Kidney (tissue), 14 donors: ENCODE data around the gene RHBDD3. TPM values are rescaled to one million over a fixed set of nuclear protein-coding genes. Genes with fewer than 3 reads are reported as not detected.

Experiments
- DNase-seq, 5 donors: peaks; one replicate each; pipeline ENCODE4 v3.0.0-alpha.2; 2013 to 2020
- FAIRE-seq: peaks from 2 replicates; lab custom pipeline; 2012; peaks lifted over from hg19 to GRCh38; lab: Jason Lieb, UNC
- H3K27ac ChIP-seq, 2 donors: one replicate each; pipeline ENCODE4 v1.7.0; 2013; ENCODE audit warnings: low read depth in 2 of 2, low read length in 2 of 2, inconsistent platforms in 1 of 2
- H3K27me3 ChIP-seq: one replicate; pipeline ENCODE4 v1.7.1; 2013; ENCODE audit warnings: low read length, inconsistent platforms; ENCODE audit not compliant: control insufficient read depth, insufficient read depth
- H3K36me3 ChIP-seq, 3 donors: one replicate each; pipeline versions ENCODE4 v1.7.0 to v1.7.1; 2013; ENCODE audit warnings: low read length in 3 of 3, control low read depth in 1 of 3, inconsistent platforms in 1 of 3; ENCODE audit not compliant: insufficient read depth in 3 of 3, control insufficient read depth in 2 of 3
- H3K4me1 ChIP-seq, 3 donors: one replicate each; pipeline versions ENCODE4 v1.7.0 to v1.7.1; 2013; ENCODE audit warnings: low read length in 3 of 3, inconsistent platforms in 1 of 3, low read depth in 1 of 3; ENCODE audit not compliant: control insufficient read depth in 2 of 3, insufficient read depth in 2 of 3
- H3K4me3 ChIP-seq, 3 donors: one replicate each; pipeline versions ENCODE4 v1.7.0 to v1.8.1; 2013; ENCODE audit warnings: low read length in 3 of 3, control low read depth in 1 of 3, inconsistent platforms in 1 of 3
- H3K9ac ChIP-seq, 3 donors: one replicate each; pipeline versions ENCODE4 v1.7.0 to v1.7.1; 2013; ENCODE audit warnings: low read length in 3 of 3, control low read depth in 1 of 3, inconsistent platforms in 1 of 3
- H3K9me3 ChIP-seq, 3 donors: one replicate each; pipeline versions ENCODE4 v1.7.0 to v1.7.1; 2013; ENCODE audit warnings: low read length in 3 of 3, control low read depth in 1 of 3, inconsistent platforms in 1 of 3; ENCODE audit not compliant: control insufficient read depth in 2 of 3, insufficient read depth in 1 of 3
- intact Hi-C: fragments of 100-400 bp; cut with DNase I; formaldehyde crosslinking; loops from one replicate; pipeline ENCODE4 v1.11.1; 2022
- polyA plus RNA-seq: library from polyadenylated mRNA; stranded (reverse); fragments of 350-450 nt; fragmentation: Illumina TruSeq; extraction: RNeasy Lipid Tissue Mini Kit (QIAGEN cat#74804); gene quantifications from one replicate; pipeline ENCODE4 v1.2.3, GENCODE V29; 2014; ENCODE audit warnings: low read depth, low replicate concordance; ENCODE audit not compliant: insufficient read depth
- total RNA-seq: library from RNA; stranded (reverse); fragmentation: NEBNext Ultra II Directional; extraction: Animal tissue kit (Norgen Biotek cat#: 25700); gene quantifications from one replicate; pipeline ENCODE4 v1.2.1, GENCODE V29; 2021
- TF ChIP-seq, protein P1 (sequence below): IDR thresholded peaks from 3 replicates; pipeline ENCODE4 v1.5.1; 2012; ENCODE audit warnings: mild to moderate bottlenecking, moderate library complexity, borderline replicate concordance; ENCODE audit not compliant: insufficient read depth; ENCODE audit errors: extremely low read depth
- donor health status: control.
- donor health status: control.
- donor health status: control.
- donor health status: control.
- donor health status: control.
- donor health status: DM: yes; HTN: yes; CAD: no.
- donor health status: Normal renal cell carcinoma (clear cell type).

Gene RHBDD3
- total and polyA plus RNA-seq, 2 donors from 2014 or later = 19.2 to 26.3 TPM

DNA sequence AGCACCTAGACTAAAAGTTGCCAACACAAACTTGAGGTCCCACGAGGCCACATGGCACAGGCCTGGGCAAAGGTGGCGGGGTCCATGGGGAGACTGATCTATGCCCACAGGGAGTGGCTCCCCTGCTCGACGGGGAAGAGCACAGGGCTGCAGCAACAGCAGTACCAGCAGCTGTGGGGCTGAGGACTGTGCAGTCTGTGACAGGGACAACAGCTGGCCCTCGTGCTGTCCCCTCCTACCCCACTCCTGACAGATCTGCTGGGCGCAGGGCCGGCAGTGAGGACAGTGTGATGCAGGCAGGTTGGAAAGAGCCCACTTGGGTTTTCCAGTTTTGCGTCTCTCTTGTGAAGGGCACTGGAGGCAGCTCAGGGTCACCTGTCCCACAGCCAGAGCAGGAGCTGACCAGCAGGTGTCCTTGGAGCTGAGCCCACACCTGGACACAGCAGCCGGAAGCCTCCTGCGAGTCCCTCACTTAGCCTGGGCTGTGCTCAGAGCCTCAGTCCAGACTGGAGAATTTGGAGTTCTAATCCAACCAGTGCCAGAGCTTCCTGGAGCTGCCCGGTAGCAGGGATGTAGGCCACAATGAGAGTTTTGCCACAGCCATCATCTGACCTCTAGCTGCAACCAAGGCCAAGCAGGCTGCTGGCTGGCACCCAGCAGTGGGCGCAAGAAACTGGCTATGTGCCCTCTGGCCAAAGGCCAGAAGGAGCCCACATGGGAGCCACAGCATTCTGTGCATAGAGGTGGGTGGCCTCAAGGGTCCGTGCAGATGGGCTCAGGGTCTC lies 35.1 kb upstream of the RHBDD3 start:
- no peak for DNase-seq
- Histone ChIP-seq H3K27ac (peak overlapping the region in 1 of 2 donors; percentile 32), H3K9me3 (no peaks in the 10 kb centered on the region), H3K27me3 (no peaks in the 10 kb centered on the region), H3K4me3 (no peak overlapping the region), H3K36me3 (peaks cover 5 to 20% (median 18%) of the 10 kb centered on the region in 3 donors), H3K9ac (no peak overlapping the region), H3K4me1 (peaks cover 0 to 20% (median 11%) of the 10 kb centered on the region in 3 donors)
- no peak for FAIRE-seq
- intact Hi-C loops = no loop called here
- TF ChIP-seq, protein P1, sequence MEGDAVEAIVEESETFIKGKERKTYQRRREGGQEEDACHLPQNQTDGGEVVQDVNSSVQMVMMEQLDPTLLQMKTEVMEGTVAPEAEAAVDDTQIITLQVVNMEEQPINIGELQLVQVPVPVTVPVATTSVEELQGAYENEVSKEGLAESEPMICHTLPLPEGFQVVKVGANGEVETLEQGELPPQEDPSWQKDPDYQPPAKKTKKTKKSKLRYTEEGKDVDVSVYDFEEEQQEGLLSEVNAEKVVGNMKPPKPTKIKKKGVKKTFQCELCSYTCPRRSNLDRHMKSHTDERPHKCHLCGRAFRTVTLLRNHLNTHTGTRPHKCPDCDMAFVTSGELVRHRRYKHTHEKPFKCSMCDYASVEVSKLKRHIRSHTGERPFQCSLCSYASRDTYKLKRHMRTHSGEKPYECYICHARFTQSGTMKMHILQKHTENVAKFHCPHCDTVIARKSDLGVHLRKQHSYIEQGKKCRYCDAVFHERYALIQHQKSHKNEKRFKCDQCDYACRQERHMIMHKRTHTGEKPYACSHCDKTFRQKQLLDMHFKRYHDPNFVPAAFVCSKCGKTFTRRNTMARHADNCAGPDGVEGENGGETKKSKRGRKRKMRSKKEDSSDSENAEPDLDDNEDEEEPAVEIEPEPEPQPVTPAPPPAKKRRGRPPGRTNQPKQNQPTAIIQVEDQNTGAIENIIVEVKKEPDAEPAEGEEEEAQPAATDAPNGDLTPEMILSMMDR = no peak

DNA sequence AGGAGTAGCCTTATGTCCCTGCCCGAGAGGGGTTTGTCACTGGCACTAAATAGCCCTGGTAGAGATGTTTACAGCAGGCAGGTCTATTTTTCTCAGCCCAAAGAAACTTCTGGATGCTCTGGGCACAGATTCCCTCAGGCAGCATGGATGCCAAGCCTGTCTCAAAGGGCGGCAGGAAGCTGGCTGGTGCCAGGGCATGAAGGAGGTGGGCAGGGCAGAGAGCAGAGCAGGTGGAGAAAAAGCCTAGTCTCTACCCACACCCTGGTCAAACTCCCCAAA lies 34.6 kb upstream of the RHBDD3 start:
- no peak overlapping the region for H3K27ac ChIP-seq

GRCh38 chr22:29301716-29302401 lies 34.1 kb upstream of the RHBDD3 start:
- intact Hi-C loops = no loop called here
- H3K9ac ChIP-seq = no peak overlapping the region
- DNase-seq (no peak), FAIRE-seq (no peak)
- H3K27ac ChIP-seq = no peak overlapping the region
- H3K36me3 ChIP-seq = peaks cover 14 to 30% (median 28%) of the 10 kb centered on the region in 3 donors
- no peaks in the 10 kb centered on the region for H3K27me3 ChIP-seq
- TF ChIP-seq, protein P1 = no peak
- no peaks in the 10 kb centered on the region for H3K9me3 ChIP-seq
- peaks cover 0 to 14% (median 7%) of the 10 kb centered on the region in 3 donors for H3K4me1 ChIP-seq
- no peak overlapping the region for H3K4me3 ChIP-seq

More for the DNA sequence above, 34.6 kb upstream of the RHBDD3 start:
- no peak for FAIRE-seq
- intact Hi-C loops = no loop called here
- TF ChIP-seq, protein P1 = no peak
- peaks cover 10 to 25% (median 23%) of the 10 kb centered on the region in 3 donors for H3K36me3 ChIP-seq
- no peaks in the 10 kb centered on the region for H3K9me3 ChIP-seq
- no peaks in the 10 kb centered on the region for H3K27me3 ChIP-seq
- DNase-seq = no peak
- H3K4me3 ChIP-seq = no peak overlapping the region
- H3K4me1 ChIP-seq = peaks cover 0 to 16% (median 7%) of the 10 kb centered on the region in 3 donors
- H3K9ac ChIP-seq = no peak overlapping the region
